Brain microvascular endothelial cell (primary cell): ENCODE data around the gene CCNJ.

ENCODE experiments used
- DNase-seq: peaks from one replicate; pipeline ENCODE4 v3.0.0-alpha.2; 2020
- H3K27ac ChIP-seq: fragments of 250-450 bp; sonication (Bioruptor Pico); 2 replicates; pipeline ENCODE4 v1.5.1; 2020; ENCODE audit warnings: mild to moderate bottlenecking, moderate library complexity
- H3K27me3 ChIP-seq: fragments of 250-450 bp; sonication (Bioruptor Pico); replicated peaks from 2 replicates; pipeline ENCODE4 v1.5.1; 2020; ENCODE audit warnings: mild to moderate bottlenecking
- H3K36me3 ChIP-seq: fragments of 250-450 bp; sonication (Bioruptor Pico); replicated peaks from 2 replicates; pipeline ENCODE4 v1.5.1; 2020; ENCODE audit warnings: mild to moderate bottlenecking
- H3K4me3 ChIP-seq: 2 replicates; pipeline ENCODE4 v1.5.1; 2011; ENCODE audit warnings: low read depth, mild to moderate bottlenecking, control low read depth, low read length, moderate library complexity
- CTCF ChIP-seq: IDR thresholded peaks from 2 replicates; pipeline ENCODE4 v1.5.1; 2011; ENCODE audit warnings: low read depth, mild to moderate bottlenecking, moderate library complexity, low read length, control low read depth, inconsistent platforms; ENCODE audit errors: missing control alignments
- in situ Hi-C: cut with HindIII; loops from 2 replicates; pipeline ENCODE4 v1.10.0; 2017; ENCODE audit warnings: low sequenced_read_pairs, low pct_ligation_motif_present

Gene CCNJ

DNA sequence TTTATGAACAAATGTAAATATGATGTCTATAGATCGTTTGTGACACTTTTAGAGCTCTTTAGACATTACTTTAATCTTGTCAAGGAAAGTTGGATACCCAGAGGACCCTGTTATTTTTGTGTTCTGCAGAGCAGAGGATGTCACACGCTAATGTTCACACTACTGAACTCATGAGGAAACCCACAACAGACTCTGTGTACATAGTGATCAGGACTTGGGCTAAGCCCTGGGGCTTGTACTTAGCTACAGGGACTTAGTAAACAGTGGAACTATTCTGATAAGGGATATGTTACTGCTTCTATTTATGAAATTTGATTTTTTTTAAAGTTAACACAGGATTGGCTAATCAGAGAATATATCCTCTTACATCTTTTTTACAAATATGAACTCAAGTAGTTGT, 50.6 kb downstream of the CCNJ start:
- no peak for TF ChIP-seq CTCF
- no peak for DNase-seq
- Histone ChIP-seq H3K4me3 (no peak overlapping the region), H3K27ac (no peak overlapping the region), H3K27me3 (peaks cover 3% of the 10 kb centered on the region), H3K36me3 (no peaks in the 10 kb centered on the region)
- in situ Hi-C loops, result no loop called here

DNA sequence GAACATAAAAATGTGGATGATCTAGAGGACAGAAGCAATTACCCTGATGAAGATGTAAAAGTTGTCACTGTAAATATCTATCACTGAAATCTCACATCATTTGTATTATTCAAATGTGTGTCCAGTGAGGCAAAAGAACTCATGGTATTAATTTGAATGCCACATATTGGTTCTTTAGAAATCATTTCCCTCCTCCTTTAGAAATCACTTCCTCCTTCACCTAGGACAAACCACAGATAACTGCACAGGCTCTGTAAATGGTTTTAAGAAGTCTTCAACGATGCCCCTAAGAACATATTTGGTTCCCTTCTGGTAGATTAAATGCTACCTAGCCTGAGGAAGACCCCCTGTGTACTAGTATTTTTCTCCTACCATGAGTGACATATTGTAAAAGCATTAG, 53.6 kb downstream of the CCNJ start:
- H3K36me3 ChIP-seq, result no peaks in the 10 kb centered on the region
- no peak overlapping the region for H3K4me3 ChIP-seq
- in situ Hi-C loops, result no loop called here
- peaks cover 3% of the 10 kb centered on the region for H3K27me3 ChIP-seq
- H3K27ac ChIP-seq, result no peak overlapping the region
- TF ChIP-seq CTCF, result no peak
- no peak for DNase-seq

DNA sequence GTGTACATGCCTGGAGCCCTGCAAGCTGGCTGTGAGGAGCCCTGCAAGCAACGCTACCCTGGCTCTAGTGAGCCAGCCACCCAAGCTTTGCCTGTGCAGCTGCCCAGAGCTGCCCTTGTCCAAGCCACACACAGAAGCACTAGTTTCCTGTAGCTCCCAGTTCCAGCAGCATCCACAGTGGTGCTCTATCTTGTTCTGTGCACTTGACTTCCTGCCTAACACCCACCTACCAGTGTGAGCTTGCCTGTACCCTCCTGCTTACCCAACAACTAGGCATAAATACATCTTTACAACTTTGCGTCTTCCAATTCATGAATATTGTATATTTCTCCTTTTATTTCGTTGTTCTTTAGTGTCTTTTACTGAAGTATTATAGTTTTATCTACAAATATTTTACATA, 54.5 kb downstream of the CCNJ start:
- Histone ChIP-seq H3K36me3 (no peaks in the 10 kb centered on the region), H3K27ac (no peak overlapping the region), H3K4me3 (no peak overlapping the region), H3K27me3 (peaks cover 3% of the 10 kb centered on the region)
- in situ Hi-C loops, result no loop called here
- TF ChIP-seq CTCF, result no peak
- DNase-seq, result no peak

- in situ Hi-C loops, result no loop called here
- peaks cover 4% of the 10 kb centered on the region for H3K27me3 ChIP-seq
- H3K27ac ChIP-seq, result no peak overlapping the region
- TF ChIP-seq CTCF, result no peak
- H3K36me3 ChIP-seq, result no peaks in the 10 kb centered on the region
- H3K4me3 ChIP-seq, result no peak overlapping the region
- DNase-seq, result no peak
These were observed 64.2 kb downstream of the CCNJ start for GRCh38 chr10:96107623-96108038.
